ENCODE results near the gene TOP2B. TPM values are rescaled to one million over a fixed set of nuclear protein-coding genes. Genes with fewer than 3 reads are reported as not detected.

Gene TOP2B
- total and polyA plus RNA-seq, 4 donors: 211 to 331 (median 254) TPM

DNA sequence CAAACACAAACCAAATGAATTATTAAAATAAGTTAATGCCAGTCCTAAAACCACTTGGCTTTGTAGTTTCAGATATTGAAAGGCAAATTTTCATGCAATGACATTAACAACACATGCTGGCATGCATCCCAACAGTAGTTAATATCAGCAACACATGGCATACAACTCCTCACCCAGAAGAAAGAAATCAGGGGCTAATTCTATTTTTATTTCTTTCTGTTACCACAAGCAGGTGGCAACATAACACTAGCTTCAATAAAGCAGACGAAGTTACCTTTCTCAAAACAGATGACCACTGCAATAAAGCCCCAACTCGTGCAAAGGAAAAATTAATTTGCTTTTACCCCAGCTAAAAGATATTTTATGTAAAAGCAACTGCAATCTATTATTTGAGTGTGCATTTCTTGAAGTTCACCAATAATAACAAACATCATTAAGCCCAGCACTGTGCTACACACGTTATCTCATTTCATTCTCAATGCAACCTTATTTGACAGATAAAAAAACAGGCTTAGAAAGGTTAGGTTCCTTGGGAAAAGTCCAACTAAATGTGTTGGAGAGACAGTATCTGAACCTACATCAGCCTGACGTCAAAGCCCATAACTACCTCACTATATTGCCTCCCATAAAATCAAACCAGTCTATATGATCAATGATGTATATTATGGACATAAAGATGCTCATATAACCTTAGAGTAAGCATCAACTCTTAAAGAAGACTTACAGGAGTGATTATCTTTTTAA, 2.8 kb downstream of the TOP2B start:
- no CpG with 5 or more reads among the region's 4 CpGs for WGBS (ENCODE audit: insufficient coverage)
- Histone ChIP-seq H3K4me3 (ENCODE audit: low read depth, low read length) (peak overlapping the region; percentile 70), H3K9me3 (ENCODE audit: control insufficient read depth, insufficient read depth, low read length) (no peaks in the 10 kb centered on the region), H3K27me3 (ENCODE audit: control insufficient read depth, insufficient read depth, low read length) (no peaks in the 10 kb centered on the region), H3K27ac (ENCODE audit: low read depth, low read length) (no peak overlapping the region), H3K36me3 (ENCODE audit: control insufficient read depth, insufficient read depth, low read length) (no peaks in the 10 kb centered on the region), H3K4me1 (ENCODE audit: control insufficient read depth, insufficient read depth, low read length) (peaks cover 18% of the 10 kb centered on the region)
- DNase-seq (ENCODE audit: low read depth in 4 of 6, low spot score in 6 of 6): peak in 2 of 6 donors; percentile 29 to 60

DNA sequence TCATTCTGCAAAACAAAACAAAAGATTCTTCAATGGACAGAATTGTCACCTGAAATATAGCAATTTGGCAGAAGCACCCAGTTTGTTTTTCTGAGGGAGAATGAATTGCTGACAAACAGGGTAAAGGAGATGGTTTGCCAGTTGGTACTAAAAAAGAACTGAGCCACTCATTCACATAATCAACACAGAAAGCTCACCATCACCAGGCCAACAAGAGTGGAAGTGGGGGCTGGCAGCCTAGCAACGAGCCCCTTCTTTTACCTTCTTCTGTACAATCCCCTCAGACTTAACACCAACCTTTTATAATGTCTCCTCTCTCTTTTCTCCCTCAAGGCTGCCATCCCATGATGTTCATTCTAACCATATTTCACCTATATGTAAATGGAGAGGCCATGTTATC, 5.9 kb downstream of the TOP2B start:
- WGBS (ENCODE audit: insufficient coverage): 20% methylated on average over 1 of the region's 1 CpG
- Histone ChIP-seq H3K4me3 (ENCODE audit: low read depth, low read length) (no peak overlapping the region), H3K27ac (ENCODE audit: low read depth, low read length) (peak overlapping the region; percentile 19), H3K27me3 (ENCODE audit: control insufficient read depth, insufficient read depth, low read length) (no peaks in the 10 kb centered on the region), H3K4me1 (ENCODE audit: control insufficient read depth, insufficient read depth, low read length) (peaks cover 8% of the 10 kb centered on the region), H3K9me3 (ENCODE audit: control insufficient read depth, insufficient read depth, low read length) (no peaks in the 10 kb centered on the region), H3K36me3 (ENCODE audit: control insufficient read depth, insufficient read depth, low read length) (no peaks in the 10 kb centered on the region)
- peak in 3 of 6 donors; percentile 42 to 74 (median 62) for DNase-seq (ENCODE audit: low read depth in 4 of 6, low spot score in 6 of 6)

DNA sequence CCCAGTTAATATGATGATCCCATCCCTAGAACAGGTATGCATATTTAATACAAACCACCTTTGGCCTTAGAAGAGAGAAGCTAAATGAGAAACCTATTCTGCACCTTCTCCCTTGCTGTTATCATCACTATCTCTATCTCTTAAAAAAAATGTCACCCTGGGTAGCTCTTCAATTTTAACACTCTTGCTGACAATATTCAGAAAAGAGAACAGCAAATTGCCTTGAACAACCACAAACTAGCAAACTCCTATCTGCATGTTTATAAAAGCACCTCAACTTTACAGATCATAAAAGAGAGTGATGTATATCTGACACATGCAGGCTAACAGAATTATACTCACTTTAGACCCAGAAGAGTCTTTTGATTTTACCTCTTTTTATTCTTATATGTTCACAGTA, 7.4 kb downstream of the TOP2B start:
- no peaks in the 10 kb centered on the region for H3K36me3 ChIP-seq (ENCODE audit: control insufficient read depth, insufficient read depth, low read length)
- peaks cover 13% of the 10 kb centered on the region for H3K4me1 ChIP-seq (ENCODE audit: control insufficient read depth, insufficient read depth, low read length)
- H3K4me3 ChIP-seq (ENCODE audit: low read depth, low read length): no peak overlapping the region
- no peak overlapping the region for H3K27ac ChIP-seq (ENCODE audit: low read depth, low read length)
- no peaks in the 10 kb centered on the region for H3K9me3 ChIP-seq (ENCODE audit: control insufficient read depth, insufficient read depth, low read length)
- DNase-seq (ENCODE audit: low read depth in 4 of 6, low spot score in 6 of 6): no peak
- H3K27me3 ChIP-seq (ENCODE audit: control insufficient read depth, insufficient read depth, low read length): no peaks in the 10 kb centered on the region

DNA sequence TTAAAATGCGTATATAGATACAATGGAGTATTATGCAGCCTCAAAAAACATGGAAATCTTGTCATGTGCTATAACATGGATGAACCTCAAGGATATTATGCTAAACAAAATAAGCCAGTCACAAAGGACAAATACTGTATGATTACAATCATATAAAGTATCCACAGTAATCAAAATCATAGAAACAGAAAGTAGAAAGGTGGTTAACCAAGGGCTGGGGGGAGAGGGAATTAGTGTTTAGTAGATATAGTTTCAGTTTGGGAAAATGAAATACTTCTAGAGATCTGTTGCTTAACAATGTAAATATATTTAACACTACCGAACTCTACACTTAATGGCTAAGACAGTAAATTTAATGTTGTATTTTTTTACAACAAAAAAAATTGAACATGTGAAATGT, 9.0 kb downstream of the TOP2B start:
- H3K27ac ChIP-seq (ENCODE audit: low read depth, low read length): no peak overlapping the region
- H3K36me3 ChIP-seq (ENCODE audit: control insufficient read depth, insufficient read depth, low read length): no peaks in the 10 kb centered on the region
- no peaks in the 10 kb centered on the region for H3K27me3 ChIP-seq (ENCODE audit: control insufficient read depth, insufficient read depth, low read length)
- H3K4me3 ChIP-seq (ENCODE audit: low read depth, low read length): no peak overlapping the region
- peaks cover 7% of the 10 kb centered on the region for H3K4me1 ChIP-seq (ENCODE audit: control insufficient read depth, insufficient read depth, low read length)
- H3K9me3 ChIP-seq (ENCODE audit: control insufficient read depth, insufficient read depth, low read length): peaks cover 1% of the 10 kb centered on the region
- WGBS (ENCODE audit: insufficient coverage): no CpG with 5 or more reads among the region's 2 CpGs
- DNase-seq (ENCODE audit: low read depth in 4 of 6, low spot score in 6 of 6): no peak

DNA sequence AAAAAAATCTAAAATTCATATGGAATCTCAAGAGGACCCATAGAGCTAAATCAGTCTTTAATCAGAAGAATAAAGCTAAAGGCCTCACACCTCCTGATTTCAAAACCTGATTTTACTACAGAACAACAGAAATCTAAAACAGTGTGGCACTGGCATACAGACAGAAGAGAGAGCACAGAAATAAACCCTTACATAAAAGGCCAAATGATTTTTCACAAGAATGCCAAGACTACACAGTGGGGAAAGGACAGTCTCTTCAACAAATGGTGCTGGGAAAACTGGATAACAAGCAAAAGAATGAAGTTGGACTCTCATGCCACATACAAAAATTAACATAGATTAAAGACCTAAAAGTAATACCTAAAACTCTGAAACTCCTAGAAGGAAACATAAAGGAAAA, 10.1 kb downstream of the TOP2B start:
- Histone ChIP-seq H3K27ac (ENCODE audit: low read depth, low read length) (no peak overlapping the region), H3K36me3 (ENCODE audit: control insufficient read depth, insufficient read depth, low read length) (no peaks in the 10 kb centered on the region), H3K4me3 (ENCODE audit: low read depth, low read length) (no peak overlapping the region), H3K27me3 (ENCODE audit: control insufficient read depth, insufficient read depth, low read length) (no peaks in the 10 kb centered on the region), H3K9me3 (ENCODE audit: control insufficient read depth, insufficient read depth, low read length) (peaks cover 8% of the 10 kb centered on the region), H3K4me1 (ENCODE audit: control insufficient read depth, insufficient read depth, low read length) (peaks cover 7% of the 10 kb centered on the region)
- no peak for DNase-seq (ENCODE audit: low read depth in 4 of 6, low spot score in 6 of 6)

DNA sequence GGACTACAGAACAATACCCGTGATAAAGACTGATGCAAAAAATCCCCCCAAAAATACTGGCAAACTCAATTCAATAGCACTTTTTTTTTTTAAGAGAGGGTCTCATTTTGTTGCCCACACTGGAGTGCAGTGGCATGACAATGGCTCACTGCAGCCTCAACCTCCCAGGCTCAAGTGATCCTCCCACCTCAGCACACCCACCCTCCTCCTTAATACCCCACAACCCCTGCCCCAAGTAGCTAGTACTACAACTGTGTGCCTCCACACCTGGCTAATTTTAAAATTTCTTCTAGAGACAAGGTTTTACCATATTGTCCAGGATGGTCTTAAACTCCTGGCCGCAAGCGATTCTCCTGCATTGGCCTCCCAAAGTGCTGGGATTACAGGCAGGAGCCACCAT, 11.4 kb downstream of the TOP2B start:
- Histone ChIP-seq H3K4me3 (ENCODE audit: low read depth, low read length) (no peak overlapping the region), H3K4me1 (ENCODE audit: control insufficient read depth, insufficient read depth, low read length) (peaks cover 7% of the 10 kb centered on the region), H3K27me3 (ENCODE audit: control insufficient read depth, insufficient read depth, low read length) (no peaks in the 10 kb centered on the region), H3K27ac (ENCODE audit: low read depth, low read length) (no peak overlapping the region), H3K9me3 (ENCODE audit: control insufficient read depth, insufficient read depth, low read length) (peaks cover 13% of the 10 kb centered on the region), H3K36me3 (ENCODE audit: control insufficient read depth, insufficient read depth, low read length) (peaks cover 2% of the 10 kb centered on the region)
- 96% methylated on average over 3 of the region's 3 CpGs for WGBS (ENCODE audit: insufficient coverage)
- DNase-seq (ENCODE audit: low read depth in 4 of 6, low spot score in 6 of 6): no peak

DNA sequence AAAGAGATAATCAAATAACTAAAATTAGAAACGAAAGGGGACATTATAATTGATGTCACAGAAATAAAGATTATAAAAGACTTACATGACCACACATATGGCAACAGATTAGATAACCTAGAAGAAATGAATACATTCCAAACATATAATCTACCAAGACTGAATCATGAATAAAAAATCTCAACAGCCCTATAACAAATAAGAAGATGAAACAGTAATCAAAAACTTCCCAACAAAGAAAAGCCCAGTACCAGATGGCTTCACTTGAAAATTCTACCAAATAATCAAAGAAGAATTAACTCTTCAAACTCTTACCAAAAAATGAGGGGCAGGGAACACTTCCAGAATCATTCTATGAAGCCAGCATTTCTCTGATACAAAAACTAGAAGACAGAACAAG, 11.8 kb downstream of the TOP2B start:
- H3K27ac ChIP-seq (ENCODE audit: low read depth, low read length): no peak overlapping the region
- peaks cover 2% of the 10 kb centered on the region for H3K36me3 ChIP-seq (ENCODE audit: control insufficient read depth, insufficient read depth, low read length)
- no peaks in the 10 kb centered on the region for H3K27me3 ChIP-seq (ENCODE audit: control insufficient read depth, insufficient read depth, low read length)
- peaks cover 7% of the 10 kb centered on the region for H3K4me1 ChIP-seq (ENCODE audit: control insufficient read depth, insufficient read depth, low read length)
- no peak overlapping the region for H3K4me3 ChIP-seq (ENCODE audit: low read depth, low read length)
- no CpG with 5 or more reads among the region's 1 CpG for WGBS (ENCODE audit: insufficient coverage)
- peaks cover 13% of the 10 kb centered on the region for H3K9me3 ChIP-seq (ENCODE audit: control insufficient read depth, insufficient read depth, low read length)
- no peak for DNase-seq (ENCODE audit: low read depth in 4 of 6, low spot score in 6 of 6)

DNA sequence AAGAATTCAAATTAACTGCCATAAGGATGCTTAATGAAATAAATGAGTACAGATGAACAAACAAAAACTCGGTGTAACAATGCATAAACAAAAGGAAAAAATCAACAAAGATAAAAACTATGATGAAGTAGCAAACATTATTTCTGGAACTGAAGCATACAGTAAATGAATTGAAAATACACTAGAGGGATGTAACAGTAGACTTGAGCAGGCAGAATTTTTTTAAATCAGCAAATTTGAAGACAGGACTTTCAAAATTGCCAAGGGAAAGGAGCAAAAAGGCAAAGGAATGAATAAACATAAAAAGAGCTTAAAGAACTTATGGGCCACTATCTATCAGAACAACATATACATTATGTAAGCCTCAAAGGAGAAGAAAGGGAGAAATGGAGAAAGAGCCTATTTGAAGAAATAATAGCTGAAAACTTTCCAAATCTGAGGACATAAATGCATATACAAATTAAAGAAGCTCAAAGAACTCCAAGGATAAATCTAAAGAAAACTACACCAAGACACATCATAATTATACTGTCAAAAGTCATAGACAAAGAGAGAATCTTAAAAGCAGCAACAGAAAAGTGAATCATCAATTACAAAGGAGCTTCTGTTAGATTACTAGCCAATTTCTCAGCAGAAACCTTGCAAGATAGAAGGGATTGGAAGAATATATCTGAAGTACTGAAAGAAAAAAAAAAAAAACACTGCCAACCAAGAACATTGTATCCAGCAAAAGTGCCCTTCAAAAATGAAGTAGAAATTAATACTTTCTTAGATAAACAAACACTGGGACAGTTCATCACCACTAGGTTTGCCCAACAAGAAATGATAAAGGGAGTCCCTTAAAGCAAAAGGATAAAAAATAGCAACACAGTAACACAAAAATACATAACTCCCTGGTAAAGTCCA, 15.5 kb downstream of the TOP2B start:
- Histone ChIP-seq H3K9me3 (ENCODE audit: control insufficient read depth, insufficient read depth, low read length) (peaks cover 13% of the 10 kb centered on the region), H3K36me3 (ENCODE audit: control insufficient read depth, insufficient read depth, low read length) (peaks cover 10% of the 10 kb centered on the region), H3K4me3 (ENCODE audit: low read depth, low read length) (no peak overlapping the region), H3K27me3 (ENCODE audit: control insufficient read depth, insufficient read depth, low read length) (no peaks in the 10 kb centered on the region), H3K4me1 (ENCODE audit: control insufficient read depth, insufficient read depth, low read length) (peaks cover 7% of the 10 kb centered on the region), H3K27ac (ENCODE audit: low read depth, low read length) (no peak overlapping the region)
- WGBS (ENCODE audit: insufficient coverage): no CpG with 5 or more reads among the region's 1 CpG
- no peak for DNase-seq (ENCODE audit: low read depth in 4 of 6, low spot score in 6 of 6)

DNA sequence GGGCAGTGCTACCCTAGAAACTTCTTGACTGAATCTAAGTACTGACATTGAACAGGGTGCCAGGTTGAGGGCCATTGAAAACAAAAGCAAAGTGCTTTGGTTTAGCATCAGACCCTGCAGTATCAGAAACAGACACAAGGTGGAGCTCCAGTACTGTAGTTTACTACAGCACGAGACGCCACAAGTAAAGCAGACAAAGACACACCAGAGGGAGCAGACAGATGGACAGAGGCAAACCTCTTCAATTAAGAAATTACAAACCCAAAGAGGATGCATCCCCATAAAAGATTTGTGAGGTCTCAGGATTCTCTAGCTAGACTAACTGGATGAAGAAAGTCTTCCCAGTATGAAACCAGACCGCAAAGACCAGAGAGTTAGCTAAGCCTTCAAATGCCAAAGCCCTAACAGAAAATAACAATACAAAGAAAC, 16.6 kb downstream of the TOP2B start:
- WGBS (ENCODE audit: insufficient coverage): no CpG with 5 or more reads among the region's 3 CpGs
- Histone ChIP-seq H3K27me3 (ENCODE audit: control insufficient read depth, insufficient read depth, low read length) (no peaks in the 10 kb centered on the region), H3K36me3 (ENCODE audit: control insufficient read depth, insufficient read depth, low read length) (peaks cover 10% of the 10 kb centered on the region), H3K9me3 (ENCODE audit: control insufficient read depth, insufficient read depth, low read length) (peaks cover 13% of the 10 kb centered on the region), H3K4me1 (ENCODE audit: control insufficient read depth, insufficient read depth, low read length) (peaks cover 3% of the 10 kb centered on the region), H3K27ac (ENCODE audit: low read depth, low read length) (no peak overlapping the region), H3K4me3 (ENCODE audit: low read depth, low read length) (no peak overlapping the region)
- peak in 4 of 6 donors; percentile 35 to 90 (median 76) for DNase-seq (ENCODE audit: low read depth in 4 of 6, low spot score in 6 of 6)

Data from spinal cord (tissue), 10 donors.